Measurements from ENCODE around the gene WNT10A.

WNT10A gene

GRCh38 chr2:218849721-218850120, 30.9 kb upstream of the WNT10A start:
- H3K27me3 ChIP-seq (ENCODE audit: insufficient read depth, low read length, poor library complexity, severe bottlenecking) = no peaks in the 10 kb centered on the region
- no peak for TF ChIP-seq CTCF (conservative IDR thresholded peaks at IDR 0.05; ENCODE audit: low read length)
- TF ChIP-seq EZH2phosphoT487 (IDR thresholded peaks at IDR 0.05; ENCODE audit: borderline replicate concordance) = no peak

GRCh38 chr2:218850796-218851195, 29.9 kb upstream of the WNT10A start:
- no peak overlapping the region for H3K9ac ChIP-seq (ENCODE audit: low read depth, low read length, poor library complexity, severe bottlenecking)
- H2AFZ ChIP-seq (ENCODE audit: low read length) = no peak overlapping the region
- H3K79me2 ChIP-seq (ENCODE audit: insufficient read depth, low read length) = no peaks in the 10 kb centered on the region
- no peak overlapping the region for H3K4me3 ChIP-seq (ENCODE audit: low read length, poor library complexity, severe bottlenecking)
- H3K9me3 ChIP-seq (ENCODE audit: insufficient read depth, low read depth, low read length) = no peaks in the 10 kb centered on the region
- no peaks in the 10 kb centered on the region for H3K9me2 ChIP-seq (replicated peaks; ENCODE audit: low read depth, low read length)
- peaks cover 1% of the 10 kb centered on the region for H3K4me1 ChIP-seq (ENCODE audit: insufficient read depth, low read length, poor library complexity, severe bottlenecking)
- no peaks in the 10 kb centered on the region for H3K36me3 ChIP-seq (ENCODE audit: insufficient read depth, low read length)
- no peak overlapping the region for H3K4me2 ChIP-seq (ENCODE audit: low read depth, low read length, poor library complexity, severe bottlenecking)
- no peaks in the 10 kb centered on the region for H4K20me1 ChIP-seq (ENCODE audit: insufficient read depth, low read length, poor library complexity, severe bottlenecking)
- TF ChIP-seq EZH2phosphoT487 (IDR thresholded peaks at IDR 0.05; ENCODE audit: borderline replicate concordance) (no peak), CTCF (conservative IDR thresholded peaks at IDR 0.05; ENCODE audit: low read length) (no peak)
- H3K27me3 ChIP-seq (ENCODE audit: insufficient read depth, low read length, poor library complexity, severe bottlenecking) = no peaks in the 10 kb centered on the region
- no peaks in the 10 kb centered on the region for H3F3A ChIP-seq (ENCODE audit: low read depth)

More at GRCh38 chr2:218849721-218850120, 30.9 kb upstream of the WNT10A start:
- Histone ChIP-seq H4K20me1 (ENCODE audit: insufficient read depth, low read length, poor library complexity, severe bottlenecking) (no peaks in the 10 kb centered on the region), H3F3A (ENCODE audit: low read depth) (no peaks in the 10 kb centered on the region), H3K9me3 (ENCODE audit: insufficient read depth, low read depth, low read length) (no peaks in the 10 kb centered on the region), H3K4me3 (ENCODE audit: low read length, poor library complexity, severe bottlenecking) (no peak overlapping the region), H3K9me2 (replicated peaks; ENCODE audit: low read depth, low read length) (no peaks in the 10 kb centered on the region), H3K4me2 (ENCODE audit: low read depth, low read length, poor library complexity, severe bottlenecking) (no peak overlapping the region), H2AFZ (ENCODE audit: low read length) (no peak overlapping the region), H3K79me2 (ENCODE audit: insufficient read depth, low read length) (no peaks in the 10 kb centered on the region), H3K9ac (ENCODE audit: low read depth, low read length, poor library complexity, severe bottlenecking) (no peak overlapping the region), H3K4me1 (ENCODE audit: insufficient read depth, low read length, poor library complexity, severe bottlenecking) (no peaks in the 10 kb centered on the region), H3K36me3 (ENCODE audit: insufficient read depth, low read length) (no peaks in the 10 kb centered on the region)

GRCh38 chr2:218851286-218851685, 29.4 kb upstream of the WNT10A start:
- no peak overlapping the region for H2AFZ ChIP-seq (ENCODE audit: low read length)
- H3K79me2 ChIP-seq (ENCODE audit: insufficient read depth, low read length) = no peaks in the 10 kb centered on the region
- no peaks in the 10 kb centered on the region for H3K27me3 ChIP-seq (ENCODE audit: insufficient read depth, low read length, poor library complexity, severe bottlenecking)
- H3K9ac ChIP-seq (ENCODE audit: low read depth, low read length, poor library complexity, severe bottlenecking) = no peak overlapping the region
- TF ChIP-seq EZH2phosphoT487 (IDR thresholded peaks at IDR 0.05; ENCODE audit: borderline replicate concordance) = no peak
- no peak for TF ChIP-seq CTCF (conservative IDR thresholded peaks at IDR 0.05; ENCODE audit: low read length)
- H3K4me1 ChIP-seq (ENCODE audit: insufficient read depth, low read length, poor library complexity, severe bottlenecking) = peaks cover 5% of the 10 kb centered on the region
- no peak overlapping the region for H3K4me2 ChIP-seq (ENCODE audit: low read depth, low read length, poor library complexity, severe bottlenecking)
- H3F3A ChIP-seq (ENCODE audit: low read depth) = no peaks in the 10 kb centered on the region
- H3K36me3 ChIP-seq (ENCODE audit: insufficient read depth, low read length) = no peaks in the 10 kb centered on the region
- H3K9me3 ChIP-seq (ENCODE audit: insufficient read depth, low read depth, low read length) = no peaks in the 10 kb centered on the region
- no peaks in the 10 kb centered on the region for H4K20me1 ChIP-seq (ENCODE audit: insufficient read depth, low read length, poor library complexity, severe bottlenecking)
- H3K9me2 ChIP-seq (replicated peaks; ENCODE audit: low read depth, low read length) = no peaks in the 10 kb centered on the region
- H3K4me3 ChIP-seq (ENCODE audit: low read length, poor library complexity, severe bottlenecking) = no peak overlapping the region
